ENCODE data around the gene COL9A2.

The COL9A2 gene

GRCh38 chr1:40309374-40310128 lies 7.5 kb downstream of the COL9A2 start:
- no peak for TF ChIP-seq CTCF (IDR thresholded peaks at IDR 0.05; ENCODE audit: insufficient read depth, low read length, poor library complexity, severe bottlenecking)
- no peak overlapping the region for H3K4me3 ChIP-seq (replicated peaks; ENCODE audit: low read depth, low read length)
- DNase-seq (ENCODE audit: extremely low read depth, insufficient read length), result no peak
- no peaks in the 10 kb centered on the region for H3K27me3 ChIP-seq (replicated peaks; ENCODE audit: control insufficient read depth, insufficient read depth, low read length)
- H3K36me3 ChIP-seq (ENCODE audit: control insufficient read depth, insufficient read depth, low read length), result peaks cover 15% of the 10 kb centered on the region

GRCh38 chr1:40308036-40308727 lies 8.9 kb downstream of the COL9A2 start:
- Histone ChIP-seq H3K27me3 (replicated peaks; ENCODE audit: control insufficient read depth, insufficient read depth, low read length) (no peaks in the 10 kb centered on the region), H3K36me3 (ENCODE audit: control insufficient read depth, insufficient read depth, low read length) (peaks cover 18% of the 10 kb centered on the region), H3K4me3 (replicated peaks; ENCODE audit: low read depth, low read length) (no peak overlapping the region)
- no peak for TF ChIP-seq CTCF (IDR thresholded peaks at IDR 0.05; ENCODE audit: insufficient read depth, low read length, poor library complexity, severe bottlenecking)
- no peak for DNase-seq (ENCODE audit: extremely low read depth, insufficient read length)

GRCh38 chr1:40307186-40307585 lies 9.9 kb downstream of the COL9A2 start:
- H3K27me3 ChIP-seq (replicated peaks; ENCODE audit: control insufficient read depth, insufficient read depth, low read length), result no peaks in the 10 kb centered on the region
- peaks cover 18% of the 10 kb centered on the region for H3K36me3 ChIP-seq (ENCODE audit: control insufficient read depth, insufficient read depth, low read length)
- no peak for TF ChIP-seq CTCF (IDR thresholded peaks at IDR 0.05; ENCODE audit: insufficient read depth, low read length, poor library complexity, severe bottlenecking)
- DNase-seq (ENCODE audit: extremely low read depth, insufficient read length), result no peak
- no peak overlapping the region for H3K4me3 ChIP-seq (replicated peaks; ENCODE audit: low read depth, low read length)

GRCh38 chr1:40306296-40306695 lies 10.8 kb downstream of the COL9A2 start:
- Histone ChIP-seq H3K27me3 (replicated peaks; ENCODE audit: control insufficient read depth, insufficient read depth, low read length) (no peaks in the 10 kb centered on the region), H3K4me3 (replicated peaks; ENCODE audit: low read depth, low read length) (no peak overlapping the region), H3K36me3 (ENCODE audit: control insufficient read depth, insufficient read depth, low read length) (peaks cover 18% of the 10 kb centered on the region)
- no peak for DNase-seq (ENCODE audit: extremely low read depth, insufficient read length)
- no peak for TF ChIP-seq CTCF (IDR thresholded peaks at IDR 0.05; ENCODE audit: insufficient read depth, low read length, poor library complexity, severe bottlenecking)

GRCh38 chr1:40305871-40306270 lies 11.2 kb downstream of the COL9A2 start:
- DNase-seq (ENCODE audit: extremely low read depth, insufficient read length), result no peak
- H3K27me3 ChIP-seq (replicated peaks; ENCODE audit: control insufficient read depth, insufficient read depth, low read length), result no peaks in the 10 kb centered on the region
- no peak overlapping the region for H3K4me3 ChIP-seq (replicated peaks; ENCODE audit: low read depth, low read length)
- peaks cover 19% of the 10 kb centered on the region for H3K36me3 ChIP-seq (ENCODE audit: control insufficient read depth, insufficient read depth, low read length)
- TF ChIP-seq CTCF (IDR thresholded peaks at IDR 0.05; ENCODE audit: insufficient read depth, low read length, poor library complexity, severe bottlenecking), result no peak
